Astrocyte (in vitro differentiated cells and primary cell): ENCODE data around the gene CFAP45.

Source experiments
- CTCF ChIP-seq: IDR thresholded peaks from 2 replicates; pipeline ENCODE4 v1.5.1; 2011; ENCODE audit warnings: low read depth, mild to moderate bottlenecking, inconsistent platforms, low read length, moderate library complexity; ENCODE audit not compliant: insufficient read depth
- EZH2 ChIP-seq: IDR thresholded peaks from 2 replicates; pipeline ENCODE4 v1.6.1; 2012; ENCODE audit warnings: mild to moderate bottlenecking, low read length, inconsistent platforms; ENCODE audit not compliant: insufficient read depth

GRCh38 chr1:159938211-159938852, 38.4 kb upstream of the CFAP45 start:
- TF ChIP-seq EZH2, result no peak
- TF ChIP-seq CTCF, result no peak
